GM12801 (cell line): ENCODE data around the gene IGFBP7.

ENCODE experiments used
- TF ChIP-seq, protein P1 (sequence below): IDR thresholded peaks from one replicate; pipeline ENCODE4 v1.5.1; 2011; ENCODE audit warnings: control low read depth; ENCODE audit not compliant: insufficient read length; ENCODE audit errors: extremely low read depth

The IGFBP7 gene

DNA sequence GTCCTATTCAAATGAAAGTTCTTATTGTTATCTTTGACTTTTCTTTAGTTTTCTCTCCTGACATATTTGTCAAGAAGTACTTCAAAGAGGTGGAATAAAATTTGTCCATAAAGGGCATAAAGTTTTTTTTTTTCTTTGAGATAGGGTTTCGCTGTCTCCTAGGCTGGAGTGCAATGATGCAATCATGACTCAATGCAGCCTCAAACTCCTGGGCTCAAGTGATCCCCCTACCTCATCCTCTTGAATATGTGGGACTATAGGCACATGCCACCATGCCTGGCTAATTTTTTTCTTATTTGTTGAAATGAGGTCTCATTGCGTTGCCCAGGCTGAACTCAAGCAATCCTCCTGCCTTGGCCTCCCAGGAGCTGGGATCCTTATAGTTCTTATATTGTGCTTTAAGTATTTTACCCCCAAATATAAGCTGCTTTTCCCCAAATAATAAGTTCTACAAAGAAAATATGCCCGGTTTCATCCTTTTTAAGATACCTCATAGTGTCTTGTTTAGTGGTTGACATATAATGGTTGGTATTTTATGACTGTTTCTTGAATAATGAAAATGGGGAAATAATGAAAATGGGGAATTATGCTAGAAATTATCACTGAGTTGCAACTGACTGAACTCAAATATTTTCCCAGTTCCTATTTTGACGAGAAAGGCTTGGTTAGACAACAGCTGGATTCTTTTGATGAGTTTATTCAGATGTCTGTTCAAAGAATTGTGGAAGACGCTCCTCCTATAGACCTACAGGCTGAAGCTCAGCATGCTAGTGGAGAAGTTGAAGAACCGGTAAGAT, 119.9 kb downstream of the IGFBP7 start:
- TF ChIP-seq, protein P1, sequence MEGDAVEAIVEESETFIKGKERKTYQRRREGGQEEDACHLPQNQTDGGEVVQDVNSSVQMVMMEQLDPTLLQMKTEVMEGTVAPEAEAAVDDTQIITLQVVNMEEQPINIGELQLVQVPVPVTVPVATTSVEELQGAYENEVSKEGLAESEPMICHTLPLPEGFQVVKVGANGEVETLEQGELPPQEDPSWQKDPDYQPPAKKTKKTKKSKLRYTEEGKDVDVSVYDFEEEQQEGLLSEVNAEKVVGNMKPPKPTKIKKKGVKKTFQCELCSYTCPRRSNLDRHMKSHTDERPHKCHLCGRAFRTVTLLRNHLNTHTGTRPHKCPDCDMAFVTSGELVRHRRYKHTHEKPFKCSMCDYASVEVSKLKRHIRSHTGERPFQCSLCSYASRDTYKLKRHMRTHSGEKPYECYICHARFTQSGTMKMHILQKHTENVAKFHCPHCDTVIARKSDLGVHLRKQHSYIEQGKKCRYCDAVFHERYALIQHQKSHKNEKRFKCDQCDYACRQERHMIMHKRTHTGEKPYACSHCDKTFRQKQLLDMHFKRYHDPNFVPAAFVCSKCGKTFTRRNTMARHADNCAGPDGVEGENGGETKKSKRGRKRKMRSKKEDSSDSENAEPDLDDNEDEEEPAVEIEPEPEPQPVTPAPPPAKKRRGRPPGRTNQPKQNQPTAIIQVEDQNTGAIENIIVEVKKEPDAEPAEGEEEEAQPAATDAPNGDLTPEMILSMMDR, result no peak

DNA sequence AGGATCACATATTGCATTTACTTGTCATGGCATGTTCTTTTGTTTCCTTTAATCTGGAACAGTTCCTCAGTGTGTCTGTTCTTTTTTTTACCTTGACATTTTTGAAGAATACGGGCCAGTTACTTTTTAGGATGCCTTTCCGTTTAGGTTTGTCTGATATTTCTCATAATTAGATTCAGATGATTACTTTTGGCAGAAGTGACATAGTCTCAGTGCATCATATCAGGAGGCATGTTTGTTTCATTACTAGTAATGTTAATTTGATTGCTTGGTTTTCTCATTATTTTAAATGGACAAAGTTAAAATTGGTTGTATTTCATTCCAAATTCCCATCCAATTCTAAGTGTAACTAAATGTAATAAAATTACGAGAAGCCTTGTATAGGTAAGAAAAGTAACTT, 123.2 kb downstream of the IGFBP7 start:
- TF ChIP-seq, protein P1, result no peak

DNA sequence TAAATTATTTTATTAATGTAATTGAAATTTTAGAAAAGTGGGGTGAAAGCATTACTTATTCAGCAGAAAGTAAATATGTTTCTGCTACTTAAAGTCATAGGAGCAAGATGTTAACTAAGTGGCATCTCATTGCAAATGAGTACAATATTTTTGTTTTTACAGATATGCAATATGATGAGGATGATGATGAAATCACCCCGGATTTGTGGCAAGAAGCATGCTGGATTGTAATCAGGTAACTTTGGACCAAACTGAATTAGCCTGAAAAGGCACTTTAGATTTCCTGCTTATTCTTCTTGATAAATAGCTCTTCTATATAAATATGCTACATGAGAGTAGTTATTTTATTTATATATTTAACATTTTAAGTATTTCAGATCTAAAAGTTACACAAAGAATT, 124.0 kb downstream of the IGFBP7 start:
- TF ChIP-seq, protein P1, result no peak

DNA sequence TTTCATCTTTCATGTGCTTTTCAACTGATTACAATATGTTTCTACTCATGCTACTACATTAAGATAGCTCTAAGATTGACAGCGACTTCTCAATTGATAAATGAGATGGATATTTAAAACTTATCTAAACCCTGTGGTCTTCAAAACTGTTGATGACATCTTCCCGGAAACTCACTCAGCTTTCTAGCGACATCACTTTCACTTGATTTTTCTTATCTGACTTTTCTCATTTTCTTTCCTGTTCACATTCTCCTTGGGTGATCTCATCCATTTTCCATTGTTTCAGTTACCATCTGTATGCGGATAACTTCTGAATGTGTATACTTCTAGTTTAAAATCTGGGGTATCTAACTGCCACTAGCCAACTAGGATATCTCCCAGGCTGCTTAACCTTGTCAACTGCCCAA, 128.4 kb downstream of the IGFBP7 start:
- TF ChIP-seq, protein P1, result no peak
